H9 (cell line): Measurements from ENCODE around the gene RBFOX2. TPM values are rescaled to one million over a fixed set of nuclear protein-coding genes. Genes with fewer than 3 reads are reported as not detected.

Experiments used
- DNase-seq: peaks from one replicate; pipeline ENCODE4 v3.0.0-alpha.2; 2017
- H2AFZ ChIP-seq: one replicate; pipeline ENCODE4 v1.6.1; 2013; ENCODE audit warnings: mild to moderate bottlenecking, low read length, control low read depth, moderate library complexity
- H2AK5ac ChIP-seq: 2 replicates; pipeline ENCODE4 v1.6.1; 2013; ENCODE audit warnings: low read length, control low read depth, mixed read lengths; ENCODE audit not compliant: insufficient read length
- H2BK120ac ChIP-seq: one replicate; pipeline ENCODE4 v1.6.1; 2013; ENCODE audit warnings: low read depth, mild to moderate bottlenecking, low read length, control low read depth, inconsistent platforms; ENCODE audit not compliant: poor library complexity, severe bottlenecking
- H2BK12ac ChIP-seq: 2 replicates; pipeline ENCODE4 v1.6.1; 2013; ENCODE audit warnings: low read length, control low read depth, mixed read lengths, low read depth; ENCODE audit not compliant: insufficient read length
- H2BK15ac ChIP-seq: 2 replicates; pipeline ENCODE4 v1.6.1; 2013; ENCODE audit warnings: low read depth, low read length, control low read depth
- H2BK20ac ChIP-seq: one replicate; pipeline ENCODE4 v1.6.1; 2013; ENCODE audit warnings: low read depth, mild to moderate bottlenecking, low read length, control low read depth, inconsistent platforms; ENCODE audit not compliant: poor library complexity, severe bottlenecking
- H2BK5ac ChIP-seq: 2 replicates; pipeline ENCODE4 v1.6.1; 2013; ENCODE audit warnings: low read length, control low read depth, mixed read lengths; ENCODE audit not compliant: insufficient read length
- H3K14ac ChIP-seq: 2 replicates; pipeline ENCODE4 v1.6.1; 2013; ENCODE audit warnings: low read length, control low read depth; ENCODE audit not compliant: insufficient read depth
- H3K18ac ChIP-seq: 2 replicates; pipeline ENCODE4 v1.6.1; 2013; ENCODE audit warnings: low read depth, mild to moderate bottlenecking, mixed read lengths, low read length, control low read depth; ENCODE audit not compliant: insufficient read length
- H3K23ac ChIP-seq: 2 replicates; pipeline ENCODE4 v1.6.1; 2013; ENCODE audit warnings: low read length, control low read depth, mixed read lengths, low read depth; ENCODE audit not compliant: insufficient read length
- H3K23me2 ChIP-seq: 2 replicates; pipeline ENCODE4 v1.6.1; 2013; ENCODE audit warnings: low read depth, mild to moderate bottlenecking, mixed read lengths, low read length, control low read depth; ENCODE audit not compliant: insufficient read length, poor library complexity, severe bottlenecking
- H3K27ac ChIP-seq: 2 replicates; pipeline ENCODE4 v1.5.1; 2013; ENCODE audit warnings: low read length, control low read depth, mixed read lengths, low read depth; ENCODE audit not compliant: insufficient read length
- H3K27me3 ChIP-seq: 2 replicates; pipeline ENCODE4 v1.6.1; 2013; ENCODE audit warnings: low read length, control low read depth, inconsistent platforms; ENCODE audit not compliant: insufficient read depth
- H3K4ac ChIP-seq: 2 replicates; pipeline ENCODE4 v1.6.1; 2013; ENCODE audit warnings: low read depth, mild to moderate bottlenecking, control low read depth, inconsistent platforms, low read length, moderate library complexity
- H3K4me1 ChIP-seq: 2 replicates; pipeline ENCODE4 v1.6.1; 2013; ENCODE audit warnings: low read length, control low read depth, inconsistent platforms; ENCODE audit not compliant: insufficient read depth
- H3K4me2 ChIP-seq: 2 replicates; pipeline ENCODE4 v1.6.1; 2013; ENCODE audit warnings: low read length, control low read depth, mixed read lengths; ENCODE audit not compliant: insufficient read length, insufficient read depth
- H3K56ac ChIP-seq: 2 replicates; pipeline ENCODE4 v1.6.1; 2013; ENCODE audit warnings: low read depth, mild to moderate bottlenecking, mixed read lengths, low read length, control low read depth; ENCODE audit not compliant: insufficient read length
- H3K79me1 ChIP-seq: 2 replicates; pipeline ENCODE4 v1.6.1; 2013; ENCODE audit warnings: low read depth, mild to moderate bottlenecking, moderate library complexity, low read length, control low read depth, inconsistent platforms; ENCODE audit not compliant: insufficient read depth, poor library complexity, severe bottlenecking
- H3K79me2 ChIP-seq: 2 replicates; pipeline ENCODE4 v1.6.1; 2013; ENCODE audit warnings: low read length, control low read depth, inconsistent platforms; ENCODE audit not compliant: insufficient read depth
- H3K9ac ChIP-seq: 2 replicates; pipeline ENCODE4 v1.6.1; 2013; ENCODE audit warnings: low read length, control low read depth, mixed read lengths; ENCODE audit not compliant: insufficient read length; ENCODE audit errors: extremely low read depth
- H3K9me3 ChIP-seq: one replicate; pipeline ENCODE4 v1.6.1; 2013; ENCODE audit warnings: low read depth, low read length, inconsistent platforms; ENCODE audit not compliant: control insufficient read depth
- H3T11ph ChIP-seq: one replicate; pipeline ENCODE4 v1.6.1; 2013; ENCODE audit warnings: mild to moderate bottlenecking, low read length, control low read depth, inconsistent platforms
- H4K20me1 ChIP-seq: one replicate; pipeline ENCODE4 v1.6.1; 2013; ENCODE audit not compliant: control insufficient read depth, insufficient read length, insufficient read depth
- H4K5ac ChIP-seq: 2 replicates; pipeline ENCODE4 v1.6.1; 2013; ENCODE audit warnings: low read depth, mild to moderate bottlenecking, mixed read lengths, low read length, control low read depth; ENCODE audit not compliant: insufficient read length
- H4K8ac ChIP-seq: replicated peaks from 2 replicates; pipeline ENCODE4 v1.6.1; 2013; ENCODE audit warnings: low read length, control low read depth, mixed read lengths, low read depth; ENCODE audit not compliant: insufficient read length
- H4K91ac ChIP-seq: 2 replicates; pipeline ENCODE4 v1.6.1; 2013; ENCODE audit warnings: low read depth, mild to moderate bottlenecking, moderate library complexity, mixed read lengths, low read length, control low read depth; ENCODE audit not compliant: insufficient read length
- H3K27ac Mint-ChIP-seq, 3 experiments: 2 replicates in 2 of 3; 3 replicates in 1 of 3; pipeline ENCODE4 v1.8.0; 2020 to 2021; ENCODE audit warnings: mixed read lengths in 3 of 3, mild to moderate bottlenecking in 1 of 3, moderate library complexity in 1 of 3
- H3K27me3 Mint-ChIP-seq: 2 replicates; pipeline ENCODE4 v1.8.0; 2021; ENCODE audit warnings: low read depth, mild to moderate bottlenecking, moderate library complexity, mixed read lengths
- H3K36me3 Mint-ChIP-seq, 3 experiments: 2 replicates in 2 of 3; 3 replicates in 1 of 3; pipeline ENCODE4 v1.8.0; 2020 to 2021; ENCODE audit warnings: low read depth in 3 of 3, mixed read lengths in 3 of 3; ENCODE audit not compliant: insufficient read depth in 1 of 3
- H3K4me1 Mint-ChIP-seq, 2 experiments: 2 replicates each; pipeline ENCODE4 v1.8.0; 2020; ENCODE audit warnings: mixed read lengths in 2 of 2
- H3K4me3 Mint-ChIP-seq, 2 experiments: 2 replicates in 1 of 2; 3 replicates in 1 of 2; pipeline ENCODE4 v1.8.0; 2020 to 2021; ENCODE audit warnings: mild to moderate bottlenecking in 2 of 2, mixed read lengths in 2 of 2, moderate library complexity in 1 of 2
- H3K9me3 Mint-ChIP-seq, 2 experiments: 2 replicates in 1 of 2; 3 replicates in 1 of 2; pipeline ENCODE4 v1.8.0; 2020; ENCODE audit warnings: mild to moderate bottlenecking in 2 of 2, mixed read lengths in 2 of 2, moderate library complexity in 1 of 2
- CTCF ChIP-seq: fragments of 200-600 bp; sonication (generic); conservative IDR thresholded peaks from 3 replicates; pipeline ENCODE4 v1.8.0; 2021; ENCODE audit warnings: antibody characterized with exemption, mild to moderate bottlenecking
- WGBS: extraction: QIAGEN DNeasy Blood & Tissue Kit; methylation state at CpG from one replicate; pipeline ENCODE4 v1.1.7; 2013; ENCODE audit warnings: missing lambda C conversion rate, low lambda C conversion rate, mixed read lengths; ENCODE audit not compliant: insufficient read length; ENCODE audit errors: extremely low coverage; 5-methylcytosine and 5-hydroxymethylcytosine counted together
- total RNA-seq: library from RNA; stranded (reverse); gene quantifications from 2 replicates; pipeline ENCODE4 v1.2.1, GENCODE V29; 2021

The RBFOX2 gene
- total RNA-seq, 1 experiment from 2014 or later = 84.7 TPM

- Histone ChIP-seq H2AFZ (no peak overlapping the region), H4K20me1 (no peaks in the 10 kb centered on the region)
- no peak overlapping the region for H3K4me3 Mint-ChIP-seq
Observed at GRCh38 chr22:36009085-36009484, 19.5 kb downstream of the RBFOX2 start.

More at GRCh38 chr22:36009085-36009484, 19.5 kb downstream of the RBFOX2 start:
- H3K79me1 ChIP-seq = no peaks in the 10 kb centered on the region
- peaks cover 4% of the 10 kb centered on the region; the same call in 1 of the 2 replicates for H3K4me1 ChIP-seq
- no peak overlapping the region for H2BK120ac ChIP-seq
- no peaks in the 10 kb centered on the region for H3K23me2 ChIP-seq
- no peak overlapping the region for H2BK5ac ChIP-seq
- H3K27me3 ChIP-seq = no peaks in the 10 kb centered on the region
- Mint-ChIP-seq H3K36me3 (no peaks in the 10 kb centered on the region), H3K27me3 (no peaks in the 10 kb centered on the region), H3K4me1 (peaks cover 42 to 45% of the 10 kb centered on the region in 2 experiments), H3K27ac (no peak overlapping the region), H3K9me3 (no peaks in the 10 kb centered on the region)
- H3K9me3 ChIP-seq = no peaks in the 10 kb centered on the region
- H3K79me2 ChIP-seq = peaks cover 15% of the 10 kb centered on the region; the same call in 1 of the 2 replicates
- H3K4ac ChIP-seq = no peak overlapping the region
- H3K56ac ChIP-seq = no peak overlapping the region
- no peak overlapping the region for H2AK5ac ChIP-seq
- no peak overlapping the region for H2BK20ac ChIP-seq
- TF ChIP-seq CTCF = no peak
- H3T11ph ChIP-seq = no peak overlapping the region
- no CpG with 5 or more reads among the region's 3 CpGs for WGBS
- H3K14ac ChIP-seq = no peak overlapping the region
- no peak overlapping the region for H3K27ac ChIP-seq
- H4K8ac ChIP-seq = no peak overlapping the region
- H3K18ac ChIP-seq = no peak overlapping the region
- H4K91ac ChIP-seq = no peak overlapping the region
- no peak overlapping the region for H4K5ac ChIP-seq
- no peak for DNase-seq
- no peak overlapping the region for H2BK15ac ChIP-seq
- no peak overlapping the region for H3K9ac ChIP-seq
- no peak overlapping the region for H3K4me2 ChIP-seq
- no peak overlapping the region for H2BK12ac ChIP-seq
- no peak overlapping the region for H3K23ac ChIP-seq
